ENCODE data around the gene INS.

The INS gene

DNA sequence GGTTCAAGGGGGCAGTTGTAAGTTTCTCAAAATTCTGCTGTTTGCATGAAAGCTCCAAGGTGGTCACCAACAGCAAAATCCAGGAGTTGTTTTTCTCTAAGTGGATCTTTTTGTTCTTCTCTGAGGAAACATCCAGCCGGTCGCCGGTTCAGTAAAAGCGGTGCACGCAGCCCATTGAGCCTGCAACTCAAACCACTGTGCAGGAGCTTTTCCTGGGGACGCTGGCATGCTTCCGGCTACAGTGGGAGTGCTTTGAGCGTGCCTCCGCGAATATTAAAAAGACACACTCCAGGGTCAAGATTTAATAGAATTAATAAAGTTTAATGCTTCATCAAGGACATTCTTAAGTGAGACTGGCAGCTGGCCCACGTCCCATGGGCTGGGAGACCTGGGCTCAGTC, 47.2 kb downstream of the INS start:
- DNase-seq, result no peak

DNA sequence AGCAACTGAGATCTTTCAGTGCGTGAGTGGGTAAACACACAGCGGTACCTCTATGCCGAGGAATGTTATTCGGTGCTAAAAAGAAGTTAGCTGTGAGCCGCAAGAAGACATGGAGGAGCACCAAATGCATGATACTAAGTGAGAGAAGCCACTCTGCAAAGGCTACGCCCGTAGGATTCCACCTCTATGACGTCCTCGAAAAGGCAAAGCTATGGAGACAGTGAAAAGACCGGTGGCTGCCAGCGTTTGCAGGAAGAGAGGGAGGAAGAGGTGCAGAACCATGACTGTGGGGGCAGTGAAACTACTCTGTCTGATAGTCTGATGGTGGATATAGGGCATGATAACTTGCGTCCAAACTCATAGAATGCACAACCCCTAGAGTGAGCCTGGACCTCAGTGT, 50.5 kb downstream of the INS start:
- DNase-seq, result no peak

Measured in DMS53 (cell line).